Panc1 (cell line): Measurements from ENCODE around the gene RAB6A.

Experiments
- CTCF ChIP-seq: fragments of 450-650 bp; IDR thresholded peaks from 2 replicates; pipeline ENCODE4 v1.5.1; 2017; ENCODE audit warnings: mild to moderate bottlenecking
- REST ChIP-seq, 2 experiments: IDR thresholded peaks; 2 replicates each; pipeline ENCODE4 v1.6.1; 2011 to 2012; ENCODE audit warnings: low read depth in 2 of 2, control low read depth in 1 of 2, low read length in 1 of 2, mild to moderate bottlenecking in 1 of 2, moderate library complexity in 1 of 2; ENCODE audit not compliant: insufficient read depth in 1 of 2

GRCh38 chr11:73660497-73661034, 100.3 kb downstream of the RAB6A start:
- TF ChIP-seq CTCF = no peak
- TF ChIP-seq REST (IDR thresholded peaks at IDR 0.05; ENCODE audit: insufficient read depth in 1 of 2, low read depth in 2 of 2, low read length in 1 of 2) = no peak
